CD4-positive, alpha-beta T cell (primary cell): ENCODE data around the gene TEDC1. TPM values are rescaled to one million over a fixed set of nuclear protein-coding genes. Genes with fewer than 3 reads are reported as not detected.

Source experiments
- ATAC-seq: fragments of 200-7000 bp; cut with Tn5 transposase; one replicate; pipeline ENCODE4 v1.10.0; 2022; ENCODE audit warnings: mild to moderate bottlenecking; ENCODE audit not compliant: poor library complexity
- CTCF ChIA-PET: fragments of 350-600 bp; sonication (Branson Sonifier 250); formaldehyde crosslinking; loops from one replicate; lab custom pipeline; 2021; ENCODE audit warnings: antibody characterized with exemption, inconsistent platforms; lab: Charles Lee
- POLR2A ChIA-PET: fragments of 350-600 bp; sonication (Branson Sonifier 250); formaldehyde crosslinking; loops from one replicate; lab custom pipeline; 2021; ENCODE audit warnings: antibody characterized with exemption, inconsistent platforms; lab: Charles Lee
- DNase-seq, 14 experiments: peaks; one replicate each; pipeline ENCODE4 v3.0.0-alpha.2; 2013 to 2020; ENCODE audit warnings: mixed read lengths in 2 of 14
- H3K27ac ChIP-seq, 2 donors: one replicate each; pipeline versions ENCODE4 v1.5.1 to v1.7.0; 2013; ENCODE audit warnings: low read length in 2 of 2, low read depth in 1 of 2, mild to moderate bottlenecking in 1 of 2
- H3K27me3 ChIP-seq, 2 experiments: 1 replicate in 1 of 2; 2 replicates in 1 of 2; pipeline versions ENCODE4 v1.6.1 to v1.7.0; 2013; ENCODE audit warnings: low read length in 2 of 2, control low read depth in 1 of 2, mild to moderate bottlenecking in 1 of 2, moderate library complexity in 1 of 2; ENCODE audit not compliant: insufficient read depth in 2 of 2, control insufficient read depth in 1 of 2
- H3K36me3 ChIP-seq: one replicate; pipeline ENCODE4 v1.6.1; 2013; ENCODE audit warnings: low read length, control low read depth; ENCODE audit not compliant: insufficient read depth
- H3K4me1 ChIP-seq: one replicate; pipeline ENCODE4 v1.6.1; 2013; ENCODE audit warnings: low read length, control low read depth; ENCODE audit not compliant: insufficient read depth
- H3K4me3 ChIP-seq: one replicate; pipeline ENCODE4 v1.5.1; 2013; ENCODE audit warnings: mild to moderate bottlenecking, low read length, moderate library complexity
- H3K9me3 ChIP-seq, 2 experiments: 1 replicate in 1 of 2; 2 replicates in 1 of 2; pipeline versions ENCODE4 v1.6.1 to v1.7.0; 2013; ENCODE audit warnings: low read length in 2 of 2, mild to moderate bottlenecking in 2 of 2, control low read depth in 1 of 2, moderate library complexity in 1 of 2; ENCODE audit not compliant: control insufficient read depth in 1 of 2, insufficient read depth in 1 of 2
- H3K27ac Mint-ChIP-seq: one replicate; pipeline ENCODE4 v1.8.0; 2020; ENCODE audit warnings: mixed read lengths
- H3K27me3 Mint-ChIP-seq: one replicate; pipeline ENCODE4 v1.8.0; 2021; ENCODE audit warnings: mixed read lengths
- H3K36me3 Mint-ChIP-seq: one replicate; pipeline ENCODE4 v1.8.0; 2021; ENCODE audit warnings: low read depth, mixed read lengths
- H3K4me1 Mint-ChIP-seq: one replicate; pipeline ENCODE4 v1.8.0; 2021; ENCODE audit warnings: low read depth, mixed read lengths
- H3K4me3 Mint-ChIP-seq: one replicate; pipeline ENCODE4 v1.8.0; 2020; ENCODE audit warnings: mild to moderate bottlenecking, mixed read lengths
- H3K9me3 Mint-ChIP-seq: one replicate; pipeline ENCODE4 v1.8.0; 2020; ENCODE audit warnings: mixed read lengths
- CTCF ChIP-seq: fragments of 200-600 bp; IDR thresholded peaks from one replicate; pipeline ENCODE4 v1.8.0; 2022; ENCODE audit warnings: antibody characterized with exemption, mild to moderate bottlenecking
- intact Hi-C, 2 experiments: fragments of 100-400 bp; cut with DNase I in 1 of 2; cut with micrococcal nuclease in 1 of 2; formaldehyde crosslinking; loops; one replicate each; pipeline versions ENCODE4 v1.15.1 to v1.9.0; 2023 to 2025; cut with DNase I, micrococcal nuclease
- total RNA-seq, 174 experiments: library from RNA in 2 of 174; stranded (reverse) in 2 of 174; gene quantifications; one replicate each; pipeline ENCODE4 v1.2.3 and lab custom pipeline; 2021 to 2026

The TEDC1 gene
- total RNA-seq, 2 experiments from 2014 or later, result 102 to 108 TPM

- CTCF ChIA-PET, result interaction anchor here (1.2 to 4.6 kb wide), 4 partner anchors 10 to 100 kb away, joined by 4 to 28 read pairs (median 8); partner anchors contain the start of gene TEDC1
- ATAC-seq (no peak), DNase-seq (no peak)
- POLR2A ChIA-PET, result interaction anchor here (1.2 kb wide), 2 partner anchors 11 to 19 kb away, joined by 3 to 5 read pairs; no protein-coding TSS in a partner anchor
- intact Hi-C loops, result no loop called here
- peaks cover 34% of the 10 kb centered on the region for H3K4me1 ChIP-seq
- H3K36me3 Mint-ChIP-seq, result no peaks in the 10 kb centered on the region
- peaks cover 10% of the 10 kb centered on the region in 2 experiments for H3K27me3 ChIP-seq
- no peak overlapping the region for H3K4me3 Mint-ChIP-seq
- H3K36me3 ChIP-seq, result peaks cover 9% of the 10 kb centered on the region
- H3K4me3 ChIP-seq, result no peak overlapping the region
- no peaks in the 10 kb centered on the region for H3K27me3 Mint-ChIP-seq
- TF ChIP-seq CTCF, result no peak
- H3K4me1 Mint-ChIP-seq, result peaks cover 4% of the 10 kb centered on the region
- no peaks in the 10 kb centered on the region for H3K9me3 Mint-ChIP-seq
- no peaks in the 10 kb centered on the region for H3K9me3 ChIP-seq
- no peak overlapping the region for H3K27ac ChIP-seq
- no peak overlapping the region for H3K27ac Mint-ChIP-seq
These were observed 19.7 kb upstream of the TEDC1 start for GRCh38 chr14:105471297-105471821.

- peaks cover 10% of the 10 kb centered on the region in 2 experiments for H3K27me3 ChIP-seq
- no peak for TF ChIP-seq CTCF
- H3K9me3 Mint-ChIP-seq, result no peaks in the 10 kb centered on the region
- ATAC-seq, result no peak
- H3K4me3 ChIP-seq, result no peak overlapping the region
- H3K27ac Mint-ChIP-seq, result no peak overlapping the region
- ChIA-PET POLR2A (interaction anchor here (0.5 to 1.2 kb wide), 3 partner anchors 10 to 608 kb away, joined by 3 to 5 read pairs (median 3); no protein-coding TSS in a partner anchor), CTCF (interaction anchor here (2.0 to 4.6 kb wide), 3 partner anchors 9 to 101 kb away, joined by 8 to 28 read pairs (median 8); partner anchors contain the start of gene TEDC1)
- no peak overlapping the region for H3K4me3 Mint-ChIP-seq
- peaks cover 9% of the 10 kb centered on the region for H3K4me1 Mint-ChIP-seq
- H3K9me3 ChIP-seq, result peaks cover 0 to 5% of the 10 kb centered on the region in 2 experiments
- H3K27me3 Mint-ChIP-seq, result no peaks in the 10 kb centered on the region
- DNase-seq, result no peak
- intact Hi-C loops, result no loop called here
- peaks cover 40% of the 10 kb centered on the region for H3K4me1 ChIP-seq
- H3K36me3 Mint-ChIP-seq, result no peaks in the 10 kb centered on the region
- no peak overlapping the region for H3K27ac ChIP-seq
- peaks cover 9% of the 10 kb centered on the region for H3K36me3 ChIP-seq
These were observed 19.1 kb upstream of the TEDC1 start for GRCh38 chr14:105471823-105472485.

- no peak for ATAC-seq
- DNase-seq, result no peak
- no peaks in the 10 kb centered on the region for H3K27me3 Mint-ChIP-seq
- ChIA-PET CTCF (interaction anchor here (2.0 to 4.6 kb wide), 3 partner anchors 8 to 101 kb away, joined by 8 to 28 read pairs (median 8); partner anchors contain the start of gene TEDC1), POLR2A (interaction anchor here (0.5 to 1.6 kb wide), 4 partner anchors 10 to 609 kb away, joined by 3 to 5 read pairs (median 4); no protein-coding TSS in a partner anchor)
- Histone ChIP-seq H3K4me1 (peaks cover 46% of the 10 kb centered on the region), H3K27me3 (peaks cover 10% of the 10 kb centered on the region in 2 experiments), H3K36me3 (peaks cover 9% of the 10 kb centered on the region), H3K9me3 (peaks cover 0 to 11% of the 10 kb centered on the region in 2 experiments), H3K4me3 (no peak overlapping the region), H3K27ac (no peak overlapping the region)
- H3K27ac Mint-ChIP-seq, result no peak overlapping the region
- TF ChIP-seq CTCF, result no peak
- intact Hi-C loops, result no loop called here
- no peaks in the 10 kb centered on the region for H3K36me3 Mint-ChIP-seq
- no peaks in the 10 kb centered on the region for H3K9me3 Mint-ChIP-seq
- peaks cover 15% of the 10 kb centered on the region for H3K4me1 Mint-ChIP-seq
- no peak overlapping the region for H3K4me3 Mint-ChIP-seq
These were observed 18.5 kb upstream of the TEDC1 start for GRCh38 chr14:105472486-105472991.
